NCI-H1930 (cell line): ENCODE data around the gene PIK3R5.
"Not testable (repeated sequence)": the region's sequence is repeated elsewhere in the genome, so short reads cannot be mapped to it uniquely, and the experiment has no call there.

Experiments
- DNase-seq, 2 experiments: peaks; one replicate each; lab custom pipeline; 2025; lab: John Stamatoyannopoulos, UW

Gene PIK3R5

GRCh38 chr17:8986295-8986694, 20.8 kb upstream of the PIK3R5 start:
- no peak for DNase-seq

- DNase-seq: no peak
These were observed 19.7 kb upstream of the PIK3R5 start for GRCh38 chr17:8985054-8985701.

DNA sequence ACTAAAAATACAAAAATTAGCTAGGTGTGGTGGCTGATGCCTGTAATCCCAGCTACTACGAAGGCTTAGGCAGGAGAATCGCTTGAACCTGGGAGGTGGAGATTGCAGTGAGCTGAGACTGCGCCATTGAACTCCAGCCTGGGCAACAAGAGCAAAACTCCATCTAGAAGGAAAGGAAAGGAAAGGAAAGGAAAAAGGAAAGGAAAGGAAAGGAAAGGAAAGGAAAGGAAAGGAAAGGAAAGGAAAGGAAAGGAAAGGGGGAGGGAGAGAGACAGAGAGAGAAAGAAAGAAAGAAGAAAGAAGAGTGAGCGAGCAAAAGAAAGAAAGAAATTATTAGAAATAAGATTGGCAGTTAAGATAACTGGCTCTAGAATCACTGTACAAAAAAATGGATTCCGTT, 18.7 kb upstream of the PIK3R5 start:
- not testable (repeated sequence) for DNase-seq

- DNase-seq: no peak
These were observed 15.9 kb upstream of the PIK3R5 start for GRCh38 chr17:8981443-8981842.

GRCh38 chr17:8979715-8980114, 14.2 kb upstream of the PIK3R5 start:
- DNase-seq: no peak

GRCh38 chr17:8976638-8977037, 11.1 kb upstream of the PIK3R5 start:
- DNase-seq: peak in 1 of 2 experiments; percentile 16

GRCh38 chr17:8975091-8975725, 9.7 kb upstream of the PIK3R5 start:
- no peak for DNase-seq

DNA sequence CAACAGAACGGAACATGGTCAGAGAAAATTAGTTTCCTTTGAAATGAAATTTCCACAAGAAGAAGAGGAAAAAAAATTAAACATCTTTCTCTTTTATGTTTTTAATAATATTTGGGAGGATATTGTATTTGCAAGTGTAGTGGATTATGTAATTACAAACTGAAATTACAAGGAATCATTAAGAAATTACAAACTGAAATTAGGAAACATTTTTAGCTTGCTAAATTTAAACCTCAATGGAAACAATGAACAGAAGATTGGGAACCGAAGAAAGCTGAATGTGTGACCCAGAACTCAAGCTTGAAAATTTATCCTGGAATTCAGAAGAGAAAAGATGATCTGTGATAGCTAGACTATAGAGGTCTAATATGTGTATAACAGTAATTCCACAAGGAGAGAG, 4.4 kb upstream of the PIK3R5 start:
- DNase-seq: no peak

GRCh38 chr17:8968503-8968902, 3.0 kb upstream of the PIK3R5 start:
- DNase-seq: no peak

DNA sequence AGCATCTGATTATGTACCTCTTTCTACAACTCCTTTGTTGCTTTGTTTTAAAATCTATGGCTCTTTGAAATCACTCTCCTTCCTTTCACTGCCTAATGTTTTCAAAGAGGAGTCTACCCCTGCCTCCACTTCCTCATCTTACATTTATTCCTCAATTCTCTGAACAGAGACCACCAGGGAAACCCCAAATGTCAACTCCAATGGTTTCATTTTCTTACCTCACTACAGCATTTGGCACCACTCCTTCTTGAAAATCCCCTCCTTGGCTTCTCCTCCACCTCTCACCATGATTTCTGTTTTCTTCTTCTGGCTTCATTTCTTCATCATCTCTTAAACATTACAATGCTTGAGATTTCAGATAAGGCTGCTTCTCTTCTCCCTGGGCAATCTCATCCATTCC, 2.4 kb upstream of the PIK3R5 start:
- DNase-seq: no peak

- no peak for DNase-seq
These were observed 1.4 kb upstream of the PIK3R5 start for GRCh38 chr17:8966926-8967325.

DNA sequence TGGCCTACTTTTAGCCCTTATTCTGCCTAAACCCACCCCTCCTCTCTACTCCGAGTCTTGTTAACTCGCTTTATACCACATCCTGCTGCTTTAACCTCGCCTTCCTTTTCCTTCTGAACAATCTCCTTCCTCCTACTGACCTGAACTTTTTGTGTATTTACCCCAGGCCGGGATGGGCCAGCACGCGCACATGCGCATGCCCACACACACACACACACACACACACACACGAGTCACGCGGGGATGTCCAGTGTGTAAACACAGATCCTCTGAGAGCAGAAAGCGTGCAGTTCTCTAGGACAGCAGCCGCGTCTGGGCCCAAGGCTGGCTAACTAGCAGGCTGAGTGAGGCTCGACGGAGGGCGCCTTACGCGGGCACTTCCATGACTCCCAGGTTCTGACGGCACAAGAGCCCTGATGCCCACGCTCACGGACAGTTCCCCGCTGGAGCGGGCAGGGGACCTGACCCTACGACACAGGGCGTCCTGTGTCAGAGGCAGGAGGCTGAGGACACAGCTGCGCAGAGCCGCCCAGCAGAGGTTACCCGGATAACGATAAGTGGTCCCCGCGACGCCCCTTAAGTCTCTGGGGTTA, 610 bp downstream of the PIK3R5 start:
- DNase-seq: no peak

DNA sequence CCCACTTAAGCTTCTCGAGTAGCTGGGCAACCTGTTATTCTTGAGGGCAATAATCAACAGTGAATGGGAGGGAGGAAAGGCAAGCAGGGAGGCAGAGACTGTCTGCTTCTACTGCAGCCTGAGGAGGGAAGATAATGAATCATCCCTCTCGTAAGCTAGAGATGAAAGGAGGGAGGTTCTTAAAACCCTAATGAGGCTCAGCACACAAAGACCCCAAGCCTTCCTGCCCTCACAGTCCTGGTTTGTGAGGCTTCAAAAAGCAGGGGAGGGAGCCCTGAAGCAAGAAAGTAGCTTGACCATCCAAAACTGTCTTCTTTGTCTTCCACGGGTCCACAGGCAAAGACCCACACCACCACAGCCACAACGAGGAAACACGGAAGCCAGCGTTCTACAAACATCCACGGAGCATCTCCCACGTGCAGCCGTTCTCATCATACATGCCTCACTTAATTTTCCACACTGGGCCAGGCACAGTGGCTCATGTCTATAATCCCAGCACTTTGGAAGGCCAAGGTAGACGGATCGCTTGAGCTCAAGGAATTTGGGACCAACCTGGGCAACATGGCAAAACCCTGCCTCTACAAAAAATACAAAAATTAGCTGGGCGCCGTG, 1.8 kb downstream of the PIK3R5 start:
- no peak for DNase-seq

DNA sequence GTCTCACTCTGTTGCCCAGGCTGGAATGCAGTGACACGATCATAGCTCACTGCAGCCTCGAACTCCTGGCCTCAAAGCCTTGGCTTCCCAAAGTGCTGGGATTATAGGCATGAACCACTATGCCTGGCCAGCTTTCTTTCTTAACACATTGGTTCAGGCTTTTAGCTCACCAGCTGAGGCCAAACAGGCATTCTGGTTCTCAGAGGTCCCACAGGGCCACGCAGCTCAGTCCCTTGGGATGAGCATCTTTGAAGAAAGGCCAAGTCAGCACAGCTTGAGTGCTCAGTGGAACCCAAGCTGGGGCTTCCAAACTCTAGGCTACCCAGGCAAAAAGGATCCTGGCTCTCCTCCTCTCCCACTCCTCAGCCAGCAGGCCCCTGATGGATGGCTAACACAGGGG, 2.5 kb downstream of the PIK3R5 start:
- DNase-seq: no peak

DNA sequence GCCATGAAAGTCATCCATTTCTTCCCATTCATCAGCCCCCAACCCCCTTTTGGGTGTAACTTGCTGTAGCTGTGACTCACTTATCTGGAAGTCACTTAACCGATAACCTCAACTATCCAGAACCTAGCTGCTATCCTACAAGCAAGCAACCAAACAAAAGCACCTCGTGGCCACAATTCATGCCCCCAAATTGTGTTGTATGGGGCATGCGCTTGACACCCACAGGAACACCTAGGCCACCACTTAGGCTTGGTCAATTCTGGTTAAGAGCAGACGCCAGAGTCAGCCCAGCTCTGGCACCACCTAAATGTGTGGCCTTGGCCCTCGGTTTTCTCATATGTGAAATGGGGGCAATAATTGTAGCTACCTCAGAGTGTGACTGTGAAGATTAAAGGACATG, 3.7 kb downstream of the PIK3R5 start:
- DNase-seq: no peak

DNA sequence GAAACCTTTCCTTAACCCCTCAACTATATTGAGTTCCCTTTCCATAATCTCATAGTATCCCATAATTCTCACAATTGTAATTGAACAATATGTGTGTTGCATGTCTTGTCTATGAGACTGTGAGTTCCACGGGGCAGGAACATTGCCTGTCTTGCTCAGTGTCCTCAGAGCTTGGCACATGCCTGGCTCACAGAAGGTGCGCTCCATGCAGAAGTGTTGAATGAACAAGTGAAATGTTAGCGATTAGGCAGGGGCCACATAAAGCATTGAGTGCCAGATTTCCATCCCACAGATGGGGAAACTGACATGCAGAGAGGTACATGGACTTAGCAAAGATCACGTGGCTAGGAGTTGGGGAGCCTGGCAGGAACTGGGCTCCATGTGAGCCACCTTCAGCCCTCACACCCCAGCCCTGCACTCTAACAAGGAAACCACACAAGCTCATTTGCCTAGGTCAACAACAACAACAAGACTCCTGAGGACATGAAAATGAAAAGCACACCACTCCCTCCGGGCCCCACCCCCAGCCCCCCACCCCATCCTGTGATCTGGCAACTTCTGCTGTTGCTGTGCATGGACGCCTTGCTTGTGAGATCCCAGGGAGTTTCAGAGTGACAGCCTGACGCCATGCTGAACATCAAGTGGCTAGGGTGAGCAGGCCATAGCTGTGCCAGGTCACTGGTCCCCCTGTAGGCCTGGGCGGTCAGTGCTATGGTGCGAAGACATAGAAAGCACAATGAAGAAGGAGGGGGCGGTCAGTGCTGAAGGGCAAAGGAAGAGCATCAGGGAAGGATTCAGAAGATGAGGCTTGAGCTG, 5.0 kb downstream of the PIK3R5 start:
- DNase-seq: no peak

- DNase-seq: no peak
These were observed 6.1 kb downstream of the PIK3R5 start for GRCh38 chr17:8959312-8959918.

- no peak for DNase-seq
These were observed 7.8 kb downstream of the PIK3R5 start for GRCh38 chr17:8957721-8958120.

DNA sequence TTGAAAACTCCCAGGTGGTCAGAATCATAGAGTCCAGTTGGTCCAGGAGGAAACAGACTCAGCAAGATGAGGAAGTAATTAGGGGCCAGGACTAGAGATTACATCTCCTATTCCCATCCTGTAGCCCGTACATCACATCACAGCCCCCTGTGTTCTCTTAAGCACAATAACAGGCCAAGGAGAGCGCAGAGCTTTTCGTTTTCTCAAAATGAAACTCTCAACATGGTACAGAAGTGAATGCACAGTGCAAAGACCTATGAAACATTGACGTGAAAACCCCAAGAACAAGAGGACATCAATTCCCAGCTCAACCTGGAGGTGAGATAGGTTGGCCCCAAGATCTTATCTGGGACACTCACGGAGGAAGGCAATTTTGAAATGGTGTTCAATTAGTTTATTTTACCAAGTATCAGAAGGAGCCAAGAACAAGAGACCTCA, 9.0 kb downstream of the PIK3R5 start:
- no peak for DNase-seq

DNA sequence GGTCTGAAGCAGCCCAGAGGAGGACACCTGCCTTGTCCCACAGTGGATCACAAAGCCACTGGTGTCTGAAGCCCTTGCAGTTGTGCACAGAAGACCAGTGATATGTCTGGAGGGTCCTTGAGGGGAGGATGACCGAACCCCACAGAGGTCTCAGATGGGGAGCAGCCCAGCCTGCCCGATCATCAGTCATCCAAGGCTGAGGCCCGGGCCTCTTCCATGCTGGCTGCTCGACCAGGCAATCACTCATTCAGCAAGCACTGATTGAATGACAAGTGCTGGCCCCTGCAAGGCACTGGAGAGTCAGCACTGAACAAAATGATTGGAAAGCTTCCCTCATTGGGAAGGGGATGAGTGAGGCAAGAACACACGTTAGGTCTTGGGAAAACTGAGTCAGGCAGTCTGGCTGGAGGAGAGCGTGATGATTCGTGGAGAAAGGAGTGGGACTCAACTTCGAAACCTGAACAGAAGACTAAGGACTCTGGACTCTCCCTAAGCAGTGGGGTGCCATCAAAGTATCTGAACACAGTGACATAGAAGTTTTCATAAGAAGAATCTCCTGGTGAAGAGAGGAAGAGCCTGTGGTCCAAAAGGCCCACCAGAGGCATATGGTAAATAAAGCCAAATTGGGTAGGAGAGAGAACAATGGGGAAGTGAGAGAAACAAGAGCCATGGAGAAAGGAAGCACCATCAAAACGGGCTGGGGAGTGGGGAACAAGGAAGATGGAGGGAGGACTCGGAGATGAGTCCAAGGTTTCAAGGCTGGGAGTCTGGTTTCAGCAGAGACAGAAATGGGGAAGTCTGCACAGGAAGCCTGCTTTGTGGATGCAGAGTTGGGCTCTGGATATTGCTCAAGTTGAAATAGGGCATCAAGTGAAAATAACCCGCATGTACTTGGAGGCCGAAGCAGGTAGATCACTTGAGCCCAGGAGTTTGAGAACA, 10.2 kb downstream of the PIK3R5 start:
- DNase-seq: no peak

GRCh38 chr17:8954339-8954738, 11.2 kb downstream of the PIK3R5 start:
- no peak for DNase-seq
